MM.1S (cell line): Measurements from ENCODE around the gene TP73.

Experiments
- DNase-seq: peaks from one replicate; pipeline ENCODE4 v3.0.0-alpha.2; 2015
- H2AFZ ChIP-seq: fragments of 300-600 bp; sonication (generic); 2 replicates; pipeline ENCODE4 v1.6.0; 2016; ENCODE audit warnings: antibody characterized with exemption, low read length
- H3F3A ChIP-seq: fragments of 300-600 bp; sonication (generic); 2 replicates; pipeline ENCODE4 v1.6.1; 2016; ENCODE audit warnings: mild to moderate bottlenecking, antibody characterized with exemption, low read length, moderate library complexity, mixed read lengths; ENCODE audit not compliant: insufficient read depth
- H3K27ac ChIP-seq: fragments of 300-600 bp; sonication (generic); 2 replicates; pipeline ENCODE4 v1.5.1; 2016; ENCODE audit warnings: mild to moderate bottlenecking, low read length
- H3K27me3 ChIP-seq: fragments of 300-600 bp; sonication (generic); replicated peaks from 2 replicates; pipeline ENCODE4 v1.6.0; 2016; ENCODE audit warnings: low read length; ENCODE audit not compliant: insufficient read depth
- H3K36me3 ChIP-seq: fragments of 300-600 bp; sonication (generic); replicated peaks from 2 replicates; pipeline ENCODE4 v1.6.1; 2016; ENCODE audit warnings: mild to moderate bottlenecking, low read length, mixed read lengths; ENCODE audit not compliant: insufficient read depth
- H3K4me1 ChIP-seq: fragments of 300-600 bp; sonication (generic); 2 replicates; pipeline ENCODE4 v1.6.1; 2016; ENCODE audit warnings: low read length, mixed read lengths
- H3K4me2 ChIP-seq: fragments of 300-600 bp; sonication (generic); 2 replicates; pipeline ENCODE4 v1.6.0; 2016; ENCODE audit warnings: low read depth, low read length
- H3K4me3 ChIP-seq: fragments of 300-600 bp; sonication (generic); 2 replicates; pipeline ENCODE4 v1.5.1; 2016; ENCODE audit warnings: low read length, mixed read lengths
- H3K79me2 ChIP-seq: fragments of 300-600 bp; sonication (generic); 2 replicates; pipeline ENCODE4 v1.6.1; 2016; ENCODE audit warnings: mixed run types, low read length, mixed read lengths
- H3K9ac ChIP-seq: fragments of 300-600 bp; sonication (generic); 2 replicates; pipeline ENCODE4 v1.6.1; 2016; ENCODE audit warnings: low read length, mixed read lengths
- H3K9me2 ChIP-seq: fragments of 300-600 bp; sonication (generic); replicated peaks from 2 replicates; pipeline ENCODE4 v1.6.1; 2016; ENCODE audit warnings: mild to moderate bottlenecking, low read length, mixed read lengths; ENCODE audit not compliant: insufficient read depth
- H3K9me3 ChIP-seq: fragments of 300-600 bp; sonication (generic); replicated peaks from 2 replicates; pipeline ENCODE4 v1.6.1; 2016; ENCODE audit warnings: mild to moderate bottlenecking, low read length, mixed read lengths; ENCODE audit not compliant: insufficient read depth
- H4K20me1 ChIP-seq: fragments of 300-600 bp; sonication (generic); 2 replicates; pipeline ENCODE4 v1.6.1; 2016; ENCODE audit warnings: mild to moderate bottlenecking, low read length, moderate library complexity, mixed read lengths; ENCODE audit not compliant: insufficient read depth
- EZH2 ChIP-seq: fragments of 300-600 bp; sonication (generic); optimal IDR thresholded peaks from 2 replicates; pipeline ENCODE3; 2017; ENCODE audit warnings: low read depth, mild to moderate bottlenecking, antibody characterized with exemption, low read length, mixed read lengths
- EZH2phosphoT487 ChIP-seq: fragments of 300-600 bp; sonication (generic); IDR thresholded peaks from 2 replicates; pipeline ENCODE4 v1.6.1; 2018; ENCODE audit warnings: antibody characterized with exemption, low read length
- TF ChIP-seq, protein P1 (sequence below): fragments of 300-600 bp; sonication (generic); IDR thresholded peaks from 2 replicates; pipeline ENCODE4 v1.5.1; 2016; ENCODE audit warnings: antibody characterized with exemption, low read length, mixed read lengths

The TP73 gene

DNA sequence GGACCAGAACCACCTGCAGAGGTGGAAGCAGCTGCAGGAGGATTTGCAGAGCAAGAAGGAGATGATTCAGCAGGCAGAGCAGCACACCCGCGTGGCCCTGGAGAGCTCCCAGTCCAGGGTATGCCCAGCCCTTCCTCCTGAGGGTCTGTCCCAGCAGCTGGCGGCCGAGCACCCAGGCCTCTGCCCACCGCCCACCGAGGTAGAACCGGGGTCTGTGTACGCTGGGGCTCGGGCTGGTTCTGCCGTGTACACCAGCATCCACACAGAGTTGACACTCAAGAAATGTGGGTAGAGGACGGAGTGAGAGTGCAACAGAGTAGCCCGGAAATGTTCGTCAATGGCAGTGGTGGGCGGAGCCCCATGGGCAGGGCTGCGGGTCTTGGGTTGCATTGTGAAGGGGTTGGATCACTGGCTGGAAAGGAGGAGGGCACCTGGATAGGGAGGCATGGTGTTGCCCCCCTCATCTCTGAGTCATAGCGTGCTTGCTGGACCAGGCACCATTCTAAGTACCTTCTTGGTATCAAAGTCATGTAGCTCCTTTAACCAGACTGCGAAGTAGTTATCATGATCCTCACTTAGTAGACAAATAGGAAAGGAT is 115.1 kb downstream of the TP73 start:
- no peaks in the 10 kb centered on the region for H3K79me2 ChIP-seq
- no peaks in the 10 kb centered on the region for H3K9me2 ChIP-seq
- H2AFZ ChIP-seq, result no peak overlapping the region
- H3F3A ChIP-seq, result no peaks in the 10 kb centered on the region
- H3K27me3 ChIP-seq, result peaks cover 93% of the 10 kb centered on the region
- TF ChIP-seq, protein P1, sequence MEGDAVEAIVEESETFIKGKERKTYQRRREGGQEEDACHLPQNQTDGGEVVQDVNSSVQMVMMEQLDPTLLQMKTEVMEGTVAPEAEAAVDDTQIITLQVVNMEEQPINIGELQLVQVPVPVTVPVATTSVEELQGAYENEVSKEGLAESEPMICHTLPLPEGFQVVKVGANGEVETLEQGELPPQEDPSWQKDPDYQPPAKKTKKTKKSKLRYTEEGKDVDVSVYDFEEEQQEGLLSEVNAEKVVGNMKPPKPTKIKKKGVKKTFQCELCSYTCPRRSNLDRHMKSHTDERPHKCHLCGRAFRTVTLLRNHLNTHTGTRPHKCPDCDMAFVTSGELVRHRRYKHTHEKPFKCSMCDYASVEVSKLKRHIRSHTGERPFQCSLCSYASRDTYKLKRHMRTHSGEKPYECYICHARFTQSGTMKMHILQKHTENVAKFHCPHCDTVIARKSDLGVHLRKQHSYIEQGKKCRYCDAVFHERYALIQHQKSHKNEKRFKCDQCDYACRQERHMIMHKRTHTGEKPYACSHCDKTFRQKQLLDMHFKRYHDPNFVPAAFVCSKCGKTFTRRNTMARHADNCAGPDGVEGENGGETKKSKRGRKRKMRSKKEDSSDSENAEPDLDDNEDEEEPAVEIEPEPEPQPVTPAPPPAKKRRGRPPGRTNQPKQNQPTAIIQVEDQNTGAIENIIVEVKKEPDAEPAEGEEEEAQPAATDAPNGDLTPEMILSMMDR, result no peak
- TF ChIP-seq EZH2, result no peak
- TF ChIP-seq EZH2phosphoT487, result no peak
- no peaks in the 10 kb centered on the region for H4K20me1 ChIP-seq
- 0 out of 2 replicates have a peak, but pooled peaks cover 3% of the 10 kb centered on the region for H3K4me1 ChIP-seq
- no peak overlapping the region for H3K9ac ChIP-seq
- no peaks in the 10 kb centered on the region for H3K9me3 ChIP-seq
- H3K4me3 ChIP-seq, result no peak overlapping the region
- no peak overlapping the region for H3K27ac ChIP-seq
- no peak overlapping the region for H3K4me2 ChIP-seq
- no peaks in the 10 kb centered on the region for H3K36me3 ChIP-seq
- no peak for DNase-seq

DNA sequence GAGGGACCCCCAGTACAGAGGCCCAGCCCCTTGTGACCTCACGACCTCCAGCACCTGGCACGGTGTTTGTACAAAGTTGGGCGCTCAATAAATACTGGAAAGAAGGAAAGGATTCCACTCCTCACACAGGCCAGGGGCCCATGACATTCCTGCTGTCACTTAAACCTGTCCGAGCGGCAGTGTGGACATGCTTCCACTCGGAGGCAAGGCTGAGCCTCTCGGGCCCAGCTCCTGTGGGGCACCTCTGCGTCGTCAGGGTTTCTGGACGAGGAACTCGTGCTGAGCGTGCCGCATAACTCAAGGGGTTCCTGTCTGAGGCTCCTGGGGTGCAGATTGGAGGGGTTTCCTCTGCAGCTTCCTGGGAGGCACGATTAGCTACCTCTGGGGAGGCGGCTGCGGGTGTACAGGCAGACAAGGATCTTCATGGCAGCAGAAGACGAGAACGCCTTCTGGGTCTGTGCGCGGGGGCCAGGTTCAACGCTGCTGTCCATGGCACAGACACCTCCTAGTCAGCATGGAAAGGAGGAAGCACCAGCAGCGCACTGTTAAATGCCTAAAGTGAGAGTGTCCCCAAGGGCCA is 116.6 kb downstream of the TP73 start:
- Histone ChIP-seq H3K4me3 (no peak overlapping the region), H3K4me1 (0 out of 2 replicates have a peak, but pooled peaks cover 3% of the 10 kb centered on the region), H3K4me2 (no peak overlapping the region), H2AFZ (no peak overlapping the region), H3K27me3 (peaks cover 78% of the 10 kb centered on the region), H3K36me3 (no peaks in the 10 kb centered on the region), H3K9ac (no peak overlapping the region), H3K9me2 (no peaks in the 10 kb centered on the region), H3K27ac (no peak overlapping the region), H4K20me1 (no peaks in the 10 kb centered on the region), H3K9me3 (no peaks in the 10 kb centered on the region), H3K79me2 (no peaks in the 10 kb centered on the region), H3F3A (no peaks in the 10 kb centered on the region)
- no peak for DNase-seq
- TF ChIP-seq EZH2phosphoT487 (no peak), EZH2 (no peak)
- TF ChIP-seq, protein P1, result no peak

DNA sequence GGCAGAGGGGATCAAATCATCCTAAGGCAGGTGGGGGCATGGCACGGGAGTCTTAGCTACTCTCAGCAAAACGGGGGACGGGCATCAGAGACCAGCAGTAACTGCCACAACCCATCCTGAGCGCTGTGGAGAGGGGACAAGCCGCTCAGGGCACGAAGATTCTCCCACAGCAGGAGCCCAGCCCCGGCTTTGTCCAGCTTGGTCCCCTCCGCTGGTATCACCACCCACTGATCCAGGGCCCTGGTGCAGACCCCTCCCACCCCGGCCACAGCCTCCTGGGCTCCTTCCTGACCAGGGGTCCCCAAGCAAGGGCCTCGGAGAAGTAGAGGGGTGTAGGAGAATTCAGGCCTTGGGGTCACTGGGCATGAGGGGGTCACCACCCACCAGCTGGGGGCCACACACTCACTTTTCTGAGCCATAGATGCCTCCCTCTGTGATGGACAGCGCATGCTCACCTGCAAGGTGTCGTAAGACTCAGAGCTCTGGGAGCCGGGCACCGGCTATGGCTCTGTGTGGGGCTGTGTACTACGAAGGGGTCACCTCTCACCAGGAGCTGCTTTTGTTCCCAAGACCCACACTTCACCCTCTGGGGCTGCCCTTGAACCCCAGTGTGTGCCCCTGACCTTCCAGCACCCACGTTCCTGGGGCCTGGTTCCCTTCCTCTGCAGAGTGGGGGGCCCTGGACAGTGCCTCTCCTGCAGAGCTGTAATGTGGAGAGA is 117.9 kb downstream of the TP73 start:
- no peaks in the 10 kb centered on the region for H4K20me1 ChIP-seq
- peaks cover 5% of the 10 kb centered on the region; the same call in 1 of the 2 replicates for H3K4me1 ChIP-seq
- H3K79me2 ChIP-seq, result no peaks in the 10 kb centered on the region
- no peaks in the 10 kb centered on the region for H3K9me2 ChIP-seq
- peaks cover 65% of the 10 kb centered on the region for H3K27me3 ChIP-seq
- H3K9ac ChIP-seq, result no peak overlapping the region
- DNase-seq, result no peak
- TF ChIP-seq, protein P1, result no peak
- TF ChIP-seq EZH2phosphoT487, result no peak
- TF ChIP-seq EZH2, result no peak
- H2AFZ ChIP-seq, result no peak overlapping the region
- H3K4me2 ChIP-seq, result no peak overlapping the region
- H3K4me3 ChIP-seq, result no peak overlapping the region
- H3K9me3 ChIP-seq, result no peaks in the 10 kb centered on the region
- H3K27ac ChIP-seq, result no peak overlapping the region
- H3F3A ChIP-seq, result no peaks in the 10 kb centered on the region
- H3K36me3 ChIP-seq, result no peaks in the 10 kb centered on the region
